AG09319 (cell line): ENCODE results near the gene TEX2.
"Not testable (repeated sequence)": the region's sequence is repeated elsewhere in the genome, so short reads cannot be mapped to it uniquely, and the experiment has no call there.

ENCODE experiments used
- DNase-seq: peaks from one replicate; pipeline ENCODE4 v3.0.0-alpha.2; 2010; ENCODE audit warnings: low read depth; ENCODE audit errors: extremely low read depth
- TF ChIP-seq, protein P1 (sequence below): IDR thresholded peaks from 2 replicates; pipeline ENCODE4 v1.5.1; 2011; ENCODE audit warnings: low read depth, mild to moderate bottlenecking, inconsistent platforms, low read length, moderate library complexity

The TEX2 gene

DNA sequence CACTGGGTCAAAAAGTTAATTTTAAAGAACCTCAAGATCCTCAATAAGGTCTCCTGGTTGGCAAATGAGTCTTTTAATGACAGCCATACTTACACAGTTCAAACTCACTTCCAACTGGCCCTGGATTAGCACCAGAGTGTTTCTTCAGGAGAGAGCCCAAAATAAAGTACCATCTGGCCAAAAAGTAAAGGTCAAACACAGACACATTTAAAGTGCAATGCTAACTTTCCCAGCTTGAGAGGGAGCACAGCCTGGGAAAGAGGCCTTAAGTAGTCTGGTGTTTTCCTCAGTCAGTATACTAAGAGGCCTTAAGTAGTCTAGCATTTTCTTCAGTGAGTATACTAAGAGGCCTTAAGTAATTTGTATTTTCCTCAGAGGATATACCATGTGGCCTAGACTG, 86.5 kb downstream of the TEX2 start:
- no peak for DNase-seq
- TF ChIP-seq, protein P1, sequence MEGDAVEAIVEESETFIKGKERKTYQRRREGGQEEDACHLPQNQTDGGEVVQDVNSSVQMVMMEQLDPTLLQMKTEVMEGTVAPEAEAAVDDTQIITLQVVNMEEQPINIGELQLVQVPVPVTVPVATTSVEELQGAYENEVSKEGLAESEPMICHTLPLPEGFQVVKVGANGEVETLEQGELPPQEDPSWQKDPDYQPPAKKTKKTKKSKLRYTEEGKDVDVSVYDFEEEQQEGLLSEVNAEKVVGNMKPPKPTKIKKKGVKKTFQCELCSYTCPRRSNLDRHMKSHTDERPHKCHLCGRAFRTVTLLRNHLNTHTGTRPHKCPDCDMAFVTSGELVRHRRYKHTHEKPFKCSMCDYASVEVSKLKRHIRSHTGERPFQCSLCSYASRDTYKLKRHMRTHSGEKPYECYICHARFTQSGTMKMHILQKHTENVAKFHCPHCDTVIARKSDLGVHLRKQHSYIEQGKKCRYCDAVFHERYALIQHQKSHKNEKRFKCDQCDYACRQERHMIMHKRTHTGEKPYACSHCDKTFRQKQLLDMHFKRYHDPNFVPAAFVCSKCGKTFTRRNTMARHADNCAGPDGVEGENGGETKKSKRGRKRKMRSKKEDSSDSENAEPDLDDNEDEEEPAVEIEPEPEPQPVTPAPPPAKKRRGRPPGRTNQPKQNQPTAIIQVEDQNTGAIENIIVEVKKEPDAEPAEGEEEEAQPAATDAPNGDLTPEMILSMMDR = no peak

DNA sequence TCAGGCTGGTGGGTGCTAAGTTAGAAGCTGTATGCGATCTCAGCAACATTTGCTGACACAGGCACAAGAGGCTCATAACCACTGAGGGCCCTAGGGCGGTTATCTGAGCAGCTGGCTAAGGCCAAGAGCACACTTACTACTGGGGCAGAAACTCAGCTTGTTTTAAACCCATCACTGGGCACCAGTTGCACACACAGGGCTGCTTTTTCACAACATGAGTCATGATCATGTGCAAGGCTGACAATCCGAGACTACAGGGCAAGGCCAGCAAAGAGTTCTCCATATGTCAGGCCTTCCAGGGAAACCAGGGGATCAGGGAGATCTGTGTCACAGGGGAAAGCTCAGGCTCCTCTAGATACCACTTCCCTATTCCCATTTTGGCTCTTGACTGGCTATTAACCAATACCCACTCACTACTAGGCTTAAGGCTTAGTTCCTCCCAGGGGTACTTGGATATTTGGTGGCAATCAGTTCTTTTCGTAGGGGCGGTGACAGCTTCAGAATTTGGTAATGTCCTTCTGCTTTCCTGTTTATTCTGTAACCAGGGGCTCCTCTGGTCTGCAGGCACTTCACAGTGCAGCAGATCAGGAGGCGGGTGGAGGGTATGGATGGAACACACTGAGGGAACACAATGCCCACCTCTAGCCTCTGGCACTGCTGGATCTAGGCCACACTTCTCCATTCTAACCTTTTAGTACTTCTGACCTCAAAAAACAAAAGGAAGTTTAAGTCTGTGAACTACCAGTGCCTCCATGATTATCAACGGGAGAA, 88.2 kb downstream of the TEX2 start:
- TF ChIP-seq, protein P1 = no peak
- no peak for DNase-seq

DNA sequence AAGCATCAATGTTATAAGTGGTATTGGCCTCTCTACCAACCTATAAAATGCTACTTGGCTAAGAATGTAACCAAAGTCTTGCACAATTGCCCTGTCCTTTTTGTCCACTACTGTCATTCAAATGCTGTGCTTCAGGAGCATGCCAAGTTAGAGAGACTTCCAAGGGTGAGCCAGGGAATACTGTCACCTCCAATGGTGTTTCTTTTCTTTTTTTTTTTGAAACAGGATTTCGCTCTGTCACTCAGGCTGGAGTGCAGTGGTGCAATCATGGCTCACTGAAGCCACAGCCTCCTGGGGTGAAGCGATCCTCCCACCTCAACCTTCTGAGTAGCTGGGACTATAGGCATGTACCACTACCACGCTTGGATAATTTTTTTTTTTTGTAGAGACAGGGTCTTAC, 89.4 kb downstream of the TEX2 start:
- TF ChIP-seq, protein P1 = no peak
- DNase-seq = no peak

DNA sequence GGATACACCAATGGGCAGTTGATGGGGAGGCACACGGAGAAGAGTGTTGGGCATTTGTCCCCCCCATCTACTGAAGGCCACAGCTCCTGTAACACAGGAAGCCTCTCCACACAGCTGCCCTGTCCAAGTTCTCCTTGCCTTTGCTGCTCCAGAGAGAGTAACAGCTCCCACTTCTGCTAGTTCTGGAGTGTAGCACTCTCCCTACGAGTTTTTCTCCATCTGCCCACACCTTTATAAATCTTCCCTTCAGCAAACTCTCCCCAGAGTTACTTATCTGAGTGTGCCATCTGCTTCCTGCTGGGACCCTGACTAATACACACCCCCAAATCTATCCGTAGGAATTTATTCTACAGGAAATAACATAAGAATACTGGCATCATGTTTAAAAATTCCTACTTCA, 90.5 kb downstream of the TEX2 start:
- TF ChIP-seq, protein P1 = no peak
- no peak for DNase-seq

DNA sequence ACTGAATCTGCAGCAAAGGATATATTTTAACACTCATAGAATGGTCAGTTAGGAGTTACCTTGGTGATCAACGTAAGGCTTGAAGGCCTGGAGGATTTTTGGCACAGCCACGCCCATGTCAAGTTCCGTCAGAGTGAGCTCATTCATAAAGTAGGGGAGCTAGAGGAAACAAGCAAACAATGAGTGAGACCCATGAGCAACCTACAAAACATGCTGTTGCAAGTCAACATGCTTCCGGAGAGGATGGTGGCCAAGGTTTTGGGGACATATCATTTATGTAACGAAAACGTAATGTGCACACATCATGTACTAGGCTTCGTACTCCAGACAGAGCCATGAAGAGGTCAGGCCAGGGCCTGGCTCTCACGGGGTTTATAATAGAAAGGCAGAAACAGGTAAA, 92.0 kb downstream of the TEX2 start:
- no peak for DNase-seq
- TF ChIP-seq, protein P1 = no peak

DNA sequence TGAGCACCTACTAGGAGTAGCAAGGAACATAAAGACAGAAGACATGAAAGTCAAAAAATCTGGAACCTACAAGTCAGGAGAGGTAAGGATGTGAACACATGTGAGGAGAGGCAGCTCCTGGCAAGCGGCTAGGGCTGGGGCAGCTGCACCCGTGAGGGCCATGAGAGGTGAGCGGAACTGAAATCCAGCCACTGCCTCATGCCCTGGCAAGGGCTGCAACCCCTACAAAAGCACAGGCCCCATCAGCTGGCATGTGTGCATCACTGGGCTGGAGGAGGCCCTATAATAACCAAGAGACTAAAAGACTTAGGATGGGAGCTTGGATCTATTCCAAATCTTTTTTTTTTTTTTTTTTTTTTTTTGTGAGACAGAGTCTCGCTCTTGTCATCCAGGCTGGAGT, 92.8 kb downstream of the TEX2 start:
- DNase-seq = no peak
- TF ChIP-seq, protein P1 = no peak

DNA sequence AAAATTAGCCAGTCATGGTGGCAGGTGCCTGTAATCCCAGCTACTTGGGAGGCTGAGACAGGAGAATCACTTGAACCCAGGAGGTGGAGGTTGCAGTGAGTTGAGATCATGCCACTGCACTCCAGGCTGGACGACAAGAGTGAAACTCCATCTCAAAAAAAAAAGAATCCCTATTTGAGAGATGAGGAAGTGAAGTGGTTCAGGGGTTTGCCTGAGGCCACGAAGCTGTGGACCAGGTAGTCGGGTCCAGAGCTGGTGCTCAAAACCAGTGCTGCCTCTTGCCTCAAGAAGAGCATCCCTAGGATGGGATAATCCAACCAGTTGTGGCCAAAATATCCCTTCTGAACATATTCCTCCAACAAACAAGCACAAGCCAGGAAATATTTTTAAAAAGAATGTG, 95.4 kb downstream of the TEX2 start:
- DNase-seq = not testable (repeated sequence)

DNA sequence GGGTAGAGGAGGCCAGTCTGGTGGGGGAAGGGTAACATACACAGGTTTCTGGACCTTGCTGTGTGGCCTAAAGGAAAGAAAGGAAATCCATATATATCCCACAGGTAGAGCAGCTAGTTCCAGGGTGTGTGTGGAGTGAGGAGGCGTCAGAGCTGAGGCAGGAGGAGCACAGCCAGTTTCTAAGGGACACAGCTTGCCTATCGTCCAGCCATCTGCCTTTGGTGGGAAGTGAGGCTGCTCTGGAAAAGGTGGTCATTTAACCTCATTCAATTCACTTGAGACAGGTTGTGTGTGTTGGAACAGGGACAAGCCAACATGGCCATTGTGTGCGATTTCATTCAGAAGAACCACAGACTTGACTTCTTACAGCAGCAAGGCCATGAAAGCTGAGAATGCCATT, 96.2 kb downstream of the TEX2 start:
- TF ChIP-seq, protein P1 = no peak
- DNase-seq = no peak
